Measurements from ENCODE around the gene BMPR1A.

DNA sequence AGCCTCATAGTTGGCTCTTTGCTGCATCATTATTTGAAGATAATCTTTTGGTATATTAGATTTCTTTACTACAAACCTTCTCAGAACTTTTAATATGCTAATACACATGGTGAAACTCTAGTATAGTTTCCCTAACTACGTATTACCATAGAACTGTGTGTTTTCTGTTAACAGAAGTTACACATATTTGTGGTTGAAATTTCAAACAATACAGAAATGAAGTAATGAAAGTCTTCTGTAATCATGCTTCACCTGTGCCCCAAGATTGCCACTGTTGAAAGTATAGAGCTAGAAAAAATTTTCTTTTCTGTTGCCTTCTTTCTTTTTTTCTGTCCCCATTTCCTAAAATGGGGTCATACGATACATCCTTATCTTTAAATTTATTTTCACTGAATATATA, 9.1 kb downstream of the BMPR1A start:
- TF ChIP-seq SUZ12 (IDR thresholded peaks at IDR 0.05) (no peak), FOXK2 (IDR thresholded peaks at IDR 0.05) (no peak), SP1 (IDR thresholded peaks at IDR 0.05) (no peak), L3MBTL2 (conservative IDR thresholded peaks at IDR 0.05) (no peak), BHLHE40 (IDR thresholded peaks at IDR 0.05; ENCODE audit: borderline replicate concordance) (no peak), HDGF (IDR thresholded peaks at IDR 0.05; ENCODE audit: borderline replicate concordance) (no peak), FOXM1 (IDR thresholded peaks at IDR 0.05; ENCODE audit: borderline replicate concordance) (no peak), FOXA1 (IDR thresholded peaks at IDR 0.05) (no peak)
- TF ChIP-seq, protein P1, sequence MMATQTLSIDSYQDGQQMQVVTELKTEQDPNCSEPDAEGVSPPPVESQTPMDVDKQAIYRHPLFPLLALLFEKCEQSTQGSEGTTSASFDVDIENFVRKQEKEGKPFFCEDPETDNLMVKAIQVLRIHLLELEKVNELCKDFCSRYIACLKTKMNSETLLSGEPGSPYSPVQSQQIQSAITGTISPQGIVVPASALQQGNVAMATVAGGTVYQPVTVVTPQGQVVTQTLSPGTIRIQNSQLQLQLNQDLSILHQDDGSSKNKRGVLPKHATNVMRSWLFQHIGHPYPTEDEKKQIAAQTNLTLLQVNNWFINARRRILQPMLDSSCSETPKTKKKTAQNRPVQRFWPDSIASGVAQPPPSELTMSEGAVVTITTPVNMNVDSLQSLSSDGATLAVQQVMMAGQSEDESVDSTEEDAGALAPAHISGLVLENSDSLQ (IDR thresholded peaks at IDR 0.05), result no peak
